Keratinocyte (primary cell): ENCODE results near the gene DET1. TPM values are rescaled to one million over a fixed set of nuclear protein-coding genes. Genes with fewer than 3 reads are reported as not detected.

Experiments used
- DNase-seq: peaks from one replicate; pipeline ENCODE4 v3.0.0-alpha.2; 2011; ENCODE audit warnings: low read depth, missing footprints, low spot score
- FAIRE-seq: peaks from 2 replicates; lab custom pipeline; 2011; peaks lifted over from hg19 to GRCh38; lab: Jason Lieb, UNC
- H2AFZ ChIP-seq: 2 replicates; pipeline ENCODE4 v1.6.0; 2012; ENCODE audit warnings: low read length, control low read depth, inconsistent platforms; ENCODE audit not compliant: control insufficient read depth
- H3K27ac ChIP-seq: 2 replicates; pipeline ENCODE4 v1.5.1; 2011; ENCODE audit warnings: low read length; ENCODE audit not compliant: control insufficient read depth, insufficient read depth
- H3K27me3 ChIP-seq: 3 replicates; pipeline ENCODE4 v1.6.0; 2011; ENCODE audit warnings: low read length; ENCODE audit not compliant: control insufficient read depth, insufficient read depth; ENCODE audit errors: extremely low read depth
- H3K36me3 ChIP-seq, 2 experiments: 2 replicates in 1 of 2; 3 replicates in 1 of 2; pipeline ENCODE4 v1.5.1; 2011; ENCODE audit warnings: low read length in 2 of 2, mild to moderate bottlenecking in 1 of 2; ENCODE audit not compliant: control insufficient read depth in 2 of 2, insufficient read depth in 2 of 2; ENCODE audit errors: extremely low read depth in 1 of 2
- H3K4me1 ChIP-seq: 3 replicates; pipeline ENCODE4 v1.5.1; 2011; ENCODE audit warnings: low read length; ENCODE audit not compliant: control insufficient read depth, insufficient read depth; ENCODE audit errors: extremely low read depth
- H3K4me2 ChIP-seq: 3 replicates; pipeline ENCODE4 v1.6.0; 2011; ENCODE audit warnings: low read depth, low read length; ENCODE audit not compliant: control insufficient read depth, insufficient read depth; ENCODE audit errors: extremely low read depth
- H3K4me3 ChIP-seq, 3 experiments: fragments of 200-600 bp in 1 of 3; sonication (generic) in 1 of 3; 2 replicates in 2 of 3; 3 replicates in 1 of 3; pipeline ENCODE4 v1.5.1; 2011 to 2016; ENCODE audit warnings: low read length in 3 of 3, mild to moderate bottlenecking in 3 of 3, control low read depth in 2 of 3, inconsistent platforms in 1 of 3, low read depth in 1 of 3, mixed read lengths in 1 of 3, mixed run types in 1 of 3, moderate library complexity in 1 of 3; ENCODE audit not compliant: control insufficient read depth in 2 of 3, insufficient read depth in 2 of 3; ENCODE audit errors: extremely low read depth in 1 of 3
- H3K79me2 ChIP-seq: 2 replicates; pipeline ENCODE4 v1.6.0; 2012; ENCODE audit warnings: low read length; ENCODE audit not compliant: control insufficient read depth, insufficient read depth
- H3K9ac ChIP-seq: 3 replicates; pipeline ENCODE4 v1.6.0; 2011; ENCODE audit warnings: low read length; ENCODE audit not compliant: control insufficient read depth, insufficient read depth; ENCODE audit errors: extremely low read depth
- H3K9me1 ChIP-seq: 3 replicates; pipeline ENCODE4 v1.6.0; 2011; ENCODE audit warnings: low read length; ENCODE audit not compliant: control insufficient read depth, insufficient read depth; ENCODE audit errors: extremely low read depth
- H3K9me3 ChIP-seq: 2 replicates; pipeline ENCODE4 v1.5.1; 2012; ENCODE audit warnings: low read depth, low read length; ENCODE audit not compliant: control insufficient read depth
- H4K20me1 ChIP-seq: 3 replicates; pipeline ENCODE4 v1.6.0; 2011; ENCODE audit warnings: low read length; ENCODE audit not compliant: control insufficient read depth, insufficient read depth; ENCODE audit errors: extremely low read depth
- EZH2 ChIP-seq: IDR thresholded peaks from one replicate; pipeline ENCODE4 v1.6.1; 2012; ENCODE audit warnings: inconsistent platforms, mild to moderate bottlenecking, low read length, moderate library complexity
- dilution Hi-C: fragments of 300-500 bp; cut with MboI; formaldehyde crosslinking; loops from one replicate; pipeline ENCODE4 v1.7.0; 2020; ENCODE audit warnings: low sequenced_read_pairs; ENCODE audit not compliant: extremely low pct_ligation_motif_present
- polyA minus RNA-seq, 3 experiments: library from RNA; depleted of rRNA, polyadenylated mRNA; stranded (reverse); fragments of >200 nt; gene quantifications; 1 replicate in 1 of 3; 2 replicates in 1 of 3; 3 replicates in 1 of 3; pipeline ENCODE4 v1.2.3, GENCODE V29; 2011
- polyA plus RNA-seq, 5 experiments: library from polyadenylated mRNA; depleted of rRNA in 3 of 5; stranded (reverse) in 3 of 5; stranded (forward) in 1 of 5; unstranded in 1 of 5; fragments of >200 nt; gene quantifications; 1 replicate in 1 of 5; 2 replicates in 3 of 5; 3 replicates in 1 of 5; pipeline versions ENCODE4 v1.2.1 to v1.2.3, GENCODE V29; 2011 to 2012; ENCODE audit warnings: missing spikeins in 2 of 5, low read depth in 1 of 5, low replicate concordance in 1 of 5
- TF ChIP-seq, protein P1 (sequence below), 3 experiments: IDR thresholded peaks in 1 of 3; conservative IDR thresholded peaks in 1 of 3; optimal IDR thresholded peaks in 1 of 3; 2 replicates in 2 of 3; 3 replicates in 1 of 3; pipeline versions ENCODE3 to v1.5.1; 2011; ENCODE audit warnings: low read length in 3 of 3, mild to moderate bottlenecking in 3 of 3, moderate library complexity in 2 of 3, control low read depth in 1 of 3, inconsistent platforms in 1 of 3; ENCODE audit not compliant: insufficient read depth in 2 of 3; ENCODE audit errors: extremely low read depth in 1 of 3

Gene DET1
- 1.1 to 1.8 TPM (median 1.7 TPM) in 3 replicates for polyA plus RNA-seq
- polyA plus RNA-seq (2011; ENCODE audit: low read depth) = 0.59 TPM
- polyA plus RNA-seq (2011; cell fraction: cytosol; rRNA removed) = 0.83 and 1.7 TPM in 2 replicates
- polyA plus RNA-seq (2011; cell fraction: nucleus; rRNA removed) = 2.7 and 3.1 TPM in 2 replicates
- 1.2 and 1.3 TPM in 2 replicates for polyA plus RNA-seq (2012; ENCODE audit: low replicate concordance)
- polyA minus RNA-seq = 1.5 to 5.2 TPM (median 2.8 TPM) in 3 replicates
- not detected for polyA minus RNA-seq (2011; cell fraction: cytosol; rRNA and poly(A)+ RNA removed)
- polyA minus RNA-seq (2011; cell fraction: nucleus; rRNA and poly(A)+ RNA removed) = 2.0 TPM in 2 replicates

DNA sequence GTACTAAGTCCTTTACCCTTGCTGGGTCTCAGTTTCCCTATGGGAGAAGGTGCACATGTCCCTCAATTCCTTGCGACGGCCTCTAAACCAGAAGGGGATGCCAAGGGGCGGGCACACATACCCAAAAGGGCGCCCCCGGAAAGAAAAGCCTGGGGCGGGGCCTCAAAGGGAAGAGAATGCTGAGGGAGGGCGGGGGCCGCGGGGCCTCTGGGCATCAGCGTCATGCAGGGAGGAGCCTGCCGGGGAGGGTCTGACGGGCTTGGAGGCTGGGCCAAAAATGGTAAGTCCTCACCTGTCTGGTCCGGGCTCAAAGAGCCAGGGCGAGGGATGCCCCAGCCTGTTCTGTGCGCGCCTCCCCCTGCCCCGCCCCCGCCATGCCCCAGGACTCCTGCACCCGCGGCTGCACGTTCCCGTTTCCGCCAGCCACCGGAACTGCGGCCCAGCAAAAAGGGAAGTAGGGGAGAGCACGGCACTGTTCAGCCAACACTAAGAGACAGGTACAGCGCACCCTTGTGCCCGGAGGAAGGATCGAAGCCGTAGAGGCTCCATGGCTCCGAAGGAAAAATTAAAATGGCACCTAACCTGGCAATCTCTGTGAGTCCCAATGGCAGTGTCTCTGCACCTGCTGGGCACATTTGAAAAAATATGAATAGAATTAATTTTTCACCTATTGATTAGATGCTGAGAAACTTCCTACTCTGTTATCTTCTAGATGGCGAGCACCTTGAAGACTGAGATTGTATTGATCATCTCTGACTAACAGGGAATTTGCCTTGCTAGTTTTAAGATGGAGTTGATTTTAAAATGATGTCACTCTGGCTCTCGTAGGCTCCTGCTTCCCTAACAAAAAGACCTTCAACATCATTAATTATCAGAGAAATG lies at the start of gene DET1:
DET1 (minus strand) TSS at position 434 of the 882 bp plus-strand sequence. CDS start 14,976 bp downstream, outside the sequence.
- no peaks in the 10 kb centered on the region for H3K9me1 ChIP-seq
- H3K79me2 ChIP-seq = no peaks in the 10 kb centered on the region
- no peaks in the 10 kb centered on the region for H3K9me3 ChIP-seq
- H3K27ac ChIP-seq = peak within 1 kb of the TSS; percentile 85
- no peaks in the 10 kb centered on the region for H3K36me3 ChIP-seq
- peak within 1 kb of the TSS; percentile 78 for H3K4me2 ChIP-seq
- H3K4me1 ChIP-seq = no peaks in the 10 kb centered on the region
- H4K20me1 ChIP-seq = no peaks in the 10 kb centered on the region
- no peak for TF ChIP-seq EZH2
- TF ChIP-seq, protein P1, sequence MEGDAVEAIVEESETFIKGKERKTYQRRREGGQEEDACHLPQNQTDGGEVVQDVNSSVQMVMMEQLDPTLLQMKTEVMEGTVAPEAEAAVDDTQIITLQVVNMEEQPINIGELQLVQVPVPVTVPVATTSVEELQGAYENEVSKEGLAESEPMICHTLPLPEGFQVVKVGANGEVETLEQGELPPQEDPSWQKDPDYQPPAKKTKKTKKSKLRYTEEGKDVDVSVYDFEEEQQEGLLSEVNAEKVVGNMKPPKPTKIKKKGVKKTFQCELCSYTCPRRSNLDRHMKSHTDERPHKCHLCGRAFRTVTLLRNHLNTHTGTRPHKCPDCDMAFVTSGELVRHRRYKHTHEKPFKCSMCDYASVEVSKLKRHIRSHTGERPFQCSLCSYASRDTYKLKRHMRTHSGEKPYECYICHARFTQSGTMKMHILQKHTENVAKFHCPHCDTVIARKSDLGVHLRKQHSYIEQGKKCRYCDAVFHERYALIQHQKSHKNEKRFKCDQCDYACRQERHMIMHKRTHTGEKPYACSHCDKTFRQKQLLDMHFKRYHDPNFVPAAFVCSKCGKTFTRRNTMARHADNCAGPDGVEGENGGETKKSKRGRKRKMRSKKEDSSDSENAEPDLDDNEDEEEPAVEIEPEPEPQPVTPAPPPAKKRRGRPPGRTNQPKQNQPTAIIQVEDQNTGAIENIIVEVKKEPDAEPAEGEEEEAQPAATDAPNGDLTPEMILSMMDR (optimal IDR thresholded peaks at IDR 0.05 in 1 of 3, IDR thresholded peaks at IDR 0.05 in 1 of 3, conservative IDR thresholded peaks at IDR 0.05 in 1 of 3; ENCODE audit: extremely low read depth in 1 of 3, insufficient read depth in 2 of 3, low read length in 3 of 3) = peak; percentile 85 to 96 (median 86)
- no peaks in the 10 kb centered on the region for H3K27me3 ChIP-seq
- peak within 1 kb of the TSS; percentile 96 for H2AFZ ChIP-seq
- dilution Hi-C loops = no loop called here
- H3K4me3 ChIP-seq = peak within 1 kb of the TSS; percentile 60 to 87 (median 85)
- H3K9ac ChIP-seq = peak within 1 kb of the TSS; percentile 80
- DNase-seq (peak; percentile 81), FAIRE-seq (peak; percentile 39)

DNA sequence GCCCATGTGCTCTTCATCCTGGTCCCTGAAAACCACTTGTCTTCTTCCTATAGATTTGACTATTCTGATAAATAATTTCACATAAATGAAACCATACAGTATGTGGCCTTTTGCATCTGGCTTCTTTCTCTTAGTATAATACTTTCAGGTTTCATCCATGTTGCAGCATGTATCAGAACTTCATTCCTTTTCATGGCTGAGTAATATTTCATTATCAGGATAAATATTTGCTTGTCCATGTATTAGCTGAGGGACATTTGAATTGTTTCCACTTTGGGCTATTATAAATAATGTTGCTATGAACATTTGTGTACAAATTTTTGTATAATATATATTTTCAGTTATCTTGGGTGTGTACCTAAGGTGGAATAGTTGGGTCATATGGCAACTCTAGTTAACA lies 44.9 kb upstream of the DET1 start:
- TF ChIP-seq, protein P1 (optimal IDR thresholded peaks at IDR 0.05 in 1 of 3, IDR thresholded peaks at IDR 0.05 in 1 of 3, conservative IDR thresholded peaks at IDR 0.05 in 1 of 3; ENCODE audit: extremely low read depth in 1 of 3, insufficient read depth in 2 of 3, low read length in 3 of 3) = no peak
- TF ChIP-seq EZH2 = no peak
- no peaks in the 10 kb centered on the region for H3K36me3 ChIP-seq
- no peaks in the 10 kb centered on the region for H3K79me2 ChIP-seq
- dilution Hi-C loops = no loop called here
- no peak for DNase-seq
- no peak overlapping the region for H3K9ac ChIP-seq
- H2AFZ ChIP-seq = no peak overlapping the region
- H3K9me3 ChIP-seq = no peaks in the 10 kb centered on the region
- peaks cover 8% of the 10 kb centered on the region for H3K4me1 ChIP-seq
- no peak overlapping the region for H3K27ac ChIP-seq
- FAIRE-seq = no peak
- no peaks in the 10 kb centered on the region for H3K27me3 ChIP-seq
- no peaks in the 10 kb centered on the region for H3K9me1 ChIP-seq
- no peak overlapping the region for H3K4me3 ChIP-seq
- H4K20me1 ChIP-seq = no peaks in the 10 kb centered on the region
- H3K4me2 ChIP-seq = no peak overlapping the region
